Heart left ventricle (tissue), 13 donors: ENCODE results near the gene RAB1A.
"Not testable (repeated sequence)": the region's sequence is repeated elsewhere in the genome, so short reads cannot be mapped to it uniquely, and the experiment has no call there.

ENCODE experiments used
- CTCF ChIP-seq, 12 donors: fragments of 200-600 bp; sonication (generic) in 4 of 12; IDR thresholded peaks; one replicate each; pipeline versions ENCODE4 v1.5.0 to v1.8.0; 2018 to 2022; ENCODE audit warnings: antibody characterized with exemption in 12 of 12, mild to moderate bottlenecking in 5 of 12
- POLR2A ChIP-seq, 2 donors: fragments of 450-650 bp; IDR thresholded peaks; one replicate each; pipeline ENCODE4 v1.6.1; 2017; ENCODE audit warnings: antibody characterized with exemption in 2 of 2, mild to moderate bottlenecking in 2 of 2, moderate library complexity in 2 of 2
- donor health status: ischemic (EF 13 %, LVEDD 7.1; RV severe dilation, severe dysfunction).
- donor health status: DM: no; HTN: yes; CAD: no.
- donor health status: DM: no; HTN: no; CAD: no.
- donor health status: ischemic (EF 25% LVEDD 6.9; RV normal size, moderate dysfunction).
- donor health status: ischemic (EF 25% LVEDD 5.7; RV mildly dilated, moderate dysfunction).
- donor health status: ischemic (EF 35%, LVEDD 5.7; RV mildly dilated, moderate dysfunction).
- donor health status: nonischemic (EF 11% LVEDD 7.7; RV severe dilation, severe dysfunction).
- donor health status: DM: yes; HTN: yes; CAD: no.
- donor health status: PGD.
- donor health status: ischemic (EF 29% LVEDD 5.4; RV normal size, mild dysfunction).
- donor health status: nonischemic (EF 23%, LVEDD 6.1; RV moderate dilation, normal function).

- TF ChIP-seq CTCF, POLR2A (IDR thresholded peaks at IDR 0.05): not testable (repeated sequence)
Observed at GRCh38 chr2:65170611-65171477, 40.9 kb upstream of the RAB1A start.
